Lower lobe of right lung (tissue), 2 donors: Measurements from ENCODE around the gene VWA7. TPM values are rescaled to one million over a fixed set of nuclear protein-coding genes. Genes with fewer than 3 reads are reported as not detected.

Source experiments
- ATAC-seq, 2 donors: fragments of 200-7000 bp; cut with Tn5 transposase; one replicate each; pipeline ENCODE4 v1.9.1; 2020 to 2022; ENCODE audit warnings: mild to moderate bottlenecking in 2 of 2, moderate library complexity in 2 of 2
- DNase-seq: peaks from one replicate; pipeline ENCODE4 v3.0.0-alpha.2; 2020
- H3K27ac ChIP-seq: fragments of 200-600 bp; one replicate; pipeline ENCODE4 v1.8.0; 2022
- H3K27me3 ChIP-seq: fragments of 200-600 bp; one replicate; pipeline ENCODE4 v1.8.0; 2022; ENCODE audit warnings: low read depth
- H3K36me3 ChIP-seq: fragments of 200-600 bp; one replicate; pipeline ENCODE4 v1.8.0; 2022; ENCODE audit warnings: mild to moderate bottlenecking
- H3K4me1 ChIP-seq: fragments of 200-600 bp; one replicate; pipeline ENCODE4 v1.8.0; 2022
- H3K4me3 ChIP-seq: fragments of 200-600 bp; one replicate; pipeline ENCODE4 v1.8.0; 2022; ENCODE audit warnings: mild to moderate bottlenecking
- H3K9me3 ChIP-seq: fragments of 200-600 bp; one replicate; pipeline ENCODE4 v1.8.0; 2022
- CTCF ChIP-seq: fragments of 200-600 bp; IDR thresholded peaks from one replicate; pipeline ENCODE4 v1.8.0; 2022; ENCODE audit warnings: antibody characterized with exemption, mild to moderate bottlenecking
- intact Hi-C: fragments of 100-400 bp; cut with DNase I; formaldehyde crosslinking; loops from one replicate; pipeline ENCODE4 v1.11.0; 2022
- total RNA-seq: library from RNA; stranded (reverse); fragmentation: NEBNext Ultra II Directional; extraction: Animal tissue kit (Norgen Biotek cat#: 25700); gene quantifications from one replicate; pipeline ENCODE4 v1.2.1, GENCODE V29; 2021
- donor health status: DM: no; HTN: yes; CAD: no; lungs with severe emphysema.

The VWA7 gene
- total RNA-seq, 1 donor from 2014 or later = 4.2 TPM

DNA sequence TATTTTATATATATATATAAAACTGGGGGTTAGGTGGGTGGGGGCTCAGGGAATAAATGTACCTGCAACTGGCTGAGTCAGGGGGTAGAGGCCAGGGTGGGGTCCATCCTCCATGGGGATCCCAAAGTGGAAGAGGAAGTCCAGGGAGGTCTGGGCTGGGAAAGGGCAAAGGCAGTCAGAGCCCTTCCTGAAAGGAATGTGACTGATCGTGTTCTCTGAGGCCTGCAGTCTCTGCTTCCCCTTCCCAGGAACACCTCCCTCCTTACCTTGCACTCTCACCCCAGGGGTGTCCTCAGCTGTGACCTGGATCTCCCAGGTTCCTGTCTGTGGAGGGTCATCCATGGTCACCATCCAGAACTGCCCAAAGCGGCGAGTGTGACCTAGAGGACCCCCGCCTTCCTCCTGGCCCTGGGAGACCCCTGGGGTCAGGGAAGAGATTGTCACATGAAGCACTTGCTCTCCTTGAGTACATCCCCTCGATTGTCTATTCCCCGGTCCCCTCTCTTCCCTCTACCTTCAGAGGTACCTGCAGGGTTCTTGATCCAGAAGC lies 10.0 kb downstream of the VWA7 start:
- no peaks in the 10 kb centered on the region for H3K9me3 ChIP-seq
- no peaks in the 10 kb centered on the region for H3K27me3 ChIP-seq
- no peaks in the 10 kb centered on the region for H3K36me3 ChIP-seq
- H3K4me3 ChIP-seq = no peak overlapping the region
- no peak overlapping the region for H3K27ac ChIP-seq
- ATAC-seq (no peak), DNase-seq (no peak)
- H3K4me1 ChIP-seq = peaks cover 17% of the 10 kb centered on the region
- TF ChIP-seq CTCF = no peak
- intact Hi-C loops = no loop called here

DNA sequence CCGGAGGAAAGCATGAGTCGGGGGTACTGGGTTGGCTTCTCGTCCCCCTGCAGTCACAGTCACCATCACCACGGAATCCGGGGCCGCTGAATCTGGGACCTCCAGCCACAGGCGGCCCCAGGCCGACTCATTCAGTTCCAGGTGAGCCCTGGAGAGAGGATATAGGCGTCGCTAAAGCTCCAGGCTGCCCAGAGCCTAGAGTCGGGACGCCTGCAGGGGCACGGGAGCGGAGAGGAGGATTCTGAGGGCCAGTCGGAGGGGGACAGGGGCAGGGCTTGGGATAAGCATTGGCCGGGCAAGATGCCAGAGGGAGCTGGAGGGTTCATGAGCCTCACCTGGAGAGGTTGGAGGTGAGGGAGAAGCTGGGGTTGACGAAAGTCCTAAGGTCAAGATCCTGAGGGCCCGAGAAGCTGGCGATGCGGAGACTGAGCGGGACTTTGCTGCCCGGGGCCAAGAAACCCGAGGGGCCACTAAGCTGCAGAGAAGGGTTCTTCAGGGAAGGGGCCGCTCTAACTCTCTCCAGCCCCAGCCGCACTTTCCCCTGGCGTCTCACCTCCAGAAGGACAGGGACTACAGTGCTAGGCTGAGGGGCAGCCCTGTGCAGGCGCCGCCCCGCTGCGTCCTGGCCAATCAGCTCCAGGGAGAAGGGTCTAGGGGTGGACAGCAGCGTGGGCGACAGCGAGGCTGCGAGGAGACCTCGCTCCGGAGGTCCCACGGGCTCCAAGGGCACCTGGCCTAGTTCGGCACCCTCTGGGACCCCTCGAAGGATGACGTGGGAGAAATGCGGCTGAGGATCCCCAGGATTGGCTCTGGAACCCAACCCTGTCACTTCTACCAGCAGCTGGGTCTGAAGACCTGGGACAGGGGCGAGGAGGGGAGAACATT lies 11.0 kb downstream of the VWA7 start:
- no peaks in the 10 kb centered on the region for H3K9me3 ChIP-seq
- no peaks in the 10 kb centered on the region for H3K27me3 ChIP-seq
- no peak overlapping the region for H3K27ac ChIP-seq
- TF ChIP-seq CTCF = no peak
- H3K4me1 ChIP-seq = peaks cover 17% of the 10 kb centered on the region
- DNase-seq (no peak), ATAC-seq (peak in 1 of 2 donors; percentile 27)
- H3K36me3 ChIP-seq = no peaks in the 10 kb centered on the region
- intact Hi-C loops = no loop called here
- H3K4me3 ChIP-seq = peak overlapping the region; percentile 27

DNA sequence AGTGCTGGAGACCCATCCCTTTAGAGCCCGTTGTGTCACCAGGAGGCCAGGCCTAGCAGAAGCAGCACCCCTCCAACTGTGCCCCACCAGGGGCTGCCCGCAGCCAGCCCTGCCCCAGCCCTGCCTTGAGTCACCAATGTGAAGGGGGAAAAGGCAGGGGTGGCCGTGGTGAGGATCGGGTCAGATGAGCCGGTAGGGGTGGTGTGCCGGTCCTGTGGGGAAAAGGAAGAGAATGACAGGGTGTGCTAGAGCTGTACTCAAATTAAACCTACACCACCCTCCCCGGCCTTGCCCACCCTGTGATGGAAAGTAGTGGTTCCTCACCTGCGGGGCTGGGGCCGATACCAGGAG lies 11.6 kb downstream of the VWA7 start:
- Histone ChIP-seq H3K27ac (no peak overlapping the region), H3K4me1 (peaks cover 17% of the 10 kb centered on the region), H3K36me3 (no peaks in the 10 kb centered on the region), H3K4me3 (no peak overlapping the region), H3K9me3 (no peaks in the 10 kb centered on the region), H3K27me3 (no peaks in the 10 kb centered on the region)
- no peak for TF ChIP-seq CTCF
- intact Hi-C loops = no loop called here
- DNase-seq = no peak
- no peak for ATAC-seq

- intact Hi-C loops = no loop called here
- peaks cover 9% of the 10 kb centered on the region for H3K4me1 ChIP-seq
- H3K27ac ChIP-seq = no peak overlapping the region
- H3K9me3 ChIP-seq = no peaks in the 10 kb centered on the region
- TF ChIP-seq CTCF = no peak
- DNase-seq (no peak), ATAC-seq (no peak)
- no peaks in the 10 kb centered on the region for H3K36me3 ChIP-seq
- H3K27me3 ChIP-seq = no peaks in the 10 kb centered on the region
- no peak overlapping the region for H3K4me3 ChIP-seq
Measured at GRCh38 chr6:31764198-31764597, 12.9 kb downstream of the VWA7 start.

DNA sequence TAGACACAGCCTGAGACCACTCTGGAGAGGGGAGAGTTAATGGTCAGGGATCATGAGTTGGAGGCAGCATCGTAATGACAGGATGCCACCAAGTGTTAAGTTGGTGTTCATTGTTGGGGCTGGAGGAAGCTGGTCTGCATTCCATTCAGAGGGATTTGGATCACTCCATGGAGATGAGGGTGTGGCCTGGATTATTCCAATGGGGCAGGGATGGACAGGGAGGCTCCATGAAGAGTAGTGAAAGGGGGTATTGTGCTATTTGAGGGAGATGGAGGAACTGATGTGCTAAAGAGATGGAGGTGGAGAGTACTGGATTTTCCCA lies 13.5 kb downstream of the VWA7 start:
- no peaks in the 10 kb centered on the region for H3K9me3 ChIP-seq
- peaks cover 5% of the 10 kb centered on the region for H3K4me1 ChIP-seq
- no peak overlapping the region for H3K4me3 ChIP-seq
- DNase-seq = no peak
- intact Hi-C loops = no loop called here
- no peaks in the 10 kb centered on the region for H3K27me3 ChIP-seq
- no peak for TF ChIP-seq CTCF
- ATAC-seq = peak in 1 of 2 donors; percentile 13
- H3K36me3 ChIP-seq = no peaks in the 10 kb centered on the region
- no peak overlapping the region for H3K27ac ChIP-seq
